Measurements from ENCODE around the gene ARIH1. TPM values are rescaled to one million over a fixed set of nuclear protein-coding genes. Genes with fewer than 3 reads are reported as not detected.

The ARIH1 gene
- total RNA-seq, 1 donor from 2014 or later: 204 TPM

DNA sequence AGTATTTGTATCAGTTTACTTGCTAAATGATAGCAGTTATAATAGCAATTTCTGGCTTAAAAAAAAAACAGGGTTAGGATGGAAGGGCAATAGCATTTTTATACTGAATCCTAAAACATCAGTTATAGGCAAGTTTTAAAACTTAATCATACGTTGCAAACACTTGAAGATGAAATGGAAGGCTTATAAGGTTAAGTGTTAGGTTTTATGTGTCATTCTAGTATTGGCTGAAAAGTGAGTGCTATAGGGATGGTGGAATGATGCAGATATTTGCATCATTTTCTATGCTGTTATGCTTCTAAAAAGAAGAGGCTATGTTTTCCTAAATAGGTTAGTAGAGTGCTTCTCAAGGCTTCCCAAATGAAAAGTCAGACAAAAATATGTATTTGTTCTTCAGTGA, 23.3 kb downstream of the ARIH1 start:
- peaks cover 8% of the 10 kb centered on the region for H3K36me3 Mint-ChIP-seq

DNA sequence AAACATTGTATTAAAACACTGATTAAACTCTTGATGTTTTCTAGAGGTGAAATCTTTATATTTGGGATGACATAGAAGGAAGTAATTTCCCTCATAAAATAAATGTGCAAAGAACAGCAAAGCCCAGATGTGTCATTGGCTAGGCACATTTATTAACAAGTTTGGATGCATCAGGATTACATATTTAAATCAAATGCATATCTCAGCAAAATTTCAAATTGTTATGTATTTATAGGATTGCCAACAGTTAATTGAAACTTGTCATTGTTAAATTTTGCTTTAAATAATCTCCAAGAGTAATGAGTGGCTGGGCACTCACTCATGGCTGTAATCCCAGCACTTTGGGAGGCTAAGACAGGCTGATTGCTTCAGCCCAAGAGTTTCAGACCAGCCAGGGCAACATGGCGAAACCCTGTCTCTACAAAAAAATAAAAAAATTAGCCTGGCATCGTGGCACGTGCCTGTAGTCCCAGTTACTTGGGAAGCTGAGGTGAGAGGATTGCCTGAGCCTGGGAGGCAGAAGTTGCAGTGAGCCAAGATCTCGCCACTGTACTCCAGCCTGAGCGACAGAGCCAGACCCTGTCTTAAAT, 28.2 kb downstream of the ARIH1 start:
- Mint-ChIP-seq H3K4me1 (peaks cover 20% of the 10 kb centered on the region), H3K27me3 (ENCODE audit: low read depth) (no peaks in the 10 kb centered on the region), H3K9me3 (peaks cover 4% of the 10 kb centered on the region), H3K4me3 (no peak overlapping the region), H3K27ac (peak overlapping the region; percentile 88), H3K36me3 (peaks cover 12% of the 10 kb centered on the region)
- no peak for DNase-seq (ENCODE audit: low spot score in 2 of 2, unreplicated experiment in 2 of 2)
- TF ChIP-seq CTCF (IDR thresholded peaks at IDR 0.05; ENCODE audit: unreplicated experiment): no peak

More for the DNA sequence above, 23.3 kb downstream of the ARIH1 start:
- no peak for DNase-seq (ENCODE audit: low spot score in 2 of 2, unreplicated experiment in 2 of 2)
- Mint-ChIP-seq H3K4me1 (peaks cover 22% of the 10 kb centered on the region), H3K9me3 (peaks cover 4% of the 10 kb centered on the region), H3K4me3 (no peak overlapping the region), H3K27ac (no peak overlapping the region), H3K27me3 (ENCODE audit: low read depth) (no peaks in the 10 kb centered on the region)
- TF ChIP-seq CTCF (IDR thresholded peaks at IDR 0.05; ENCODE audit: unreplicated experiment): no peak

- Mint-ChIP-seq H3K27ac (peak overlapping the region; percentile 88), H3K27me3 (ENCODE audit: low read depth) (no peaks in the 10 kb centered on the region), H3K4me1 (peaks cover 20% of the 10 kb centered on the region), H3K9me3 (peaks cover 4% of the 10 kb centered on the region), H3K4me3 (no peak overlapping the region), H3K36me3 (peaks cover 12% of the 10 kb centered on the region)
- no peak for TF ChIP-seq CTCF (IDR thresholded peaks at IDR 0.05; ENCODE audit: unreplicated experiment)
- no peak for DNase-seq (ENCODE audit: low spot score in 2 of 2, unreplicated experiment in 2 of 2)
Observed at GRCh38 chr15:72503147-72503546, 29.0 kb downstream of the ARIH1 start.

- H3K27ac Mint-ChIP-seq: no peak overlapping the region
- no peak for TF ChIP-seq CTCF (IDR thresholded peaks at IDR 0.05; ENCODE audit: unreplicated experiment)
Observed at GRCh38 chr15:72507402-72508092, 33.4 kb downstream of the ARIH1 start.

GRCh38 chr15:72509484-72509883, 35.4 kb downstream of the ARIH1 start:
- Mint-ChIP-seq H3K27ac (no peak overlapping the region), H3K9me3 (peaks cover 3% of the 10 kb centered on the region), H3K4me1 (peaks cover 24% of the 10 kb centered on the region), H3K4me3 (no peak overlapping the region), H3K27me3 (ENCODE audit: low read depth) (no peaks in the 10 kb centered on the region), H3K36me3 (peaks cover 7% of the 10 kb centered on the region)
- no peak for DNase-seq (ENCODE audit: low spot score in 2 of 2, unreplicated experiment in 2 of 2)
- TF ChIP-seq CTCF (IDR thresholded peaks at IDR 0.05; ENCODE audit: unreplicated experiment): no peak

More at GRCh38 chr15:72507402-72508092, 33.4 kb downstream of the ARIH1 start:
- no peak for DNase-seq (ENCODE audit: low spot score in 2 of 2, unreplicated experiment in 2 of 2)
- Mint-ChIP-seq H3K27me3 (ENCODE audit: low read depth) (no peaks in the 10 kb centered on the region), H3K4me1 (peaks cover 23% of the 10 kb centered on the region), H3K9me3 (peaks cover 3% of the 10 kb centered on the region), H3K4me3 (no peak overlapping the region), H3K36me3 (peaks cover 7% of the 10 kb centered on the region)
